Neural cell (in vitro differentiated cells): ENCODE data around the gene KCNQ1OT1. TPM values are rescaled to one million over a fixed set of nuclear protein-coding genes. Genes with fewer than 3 reads are reported as not detected.

Experiments
- H2AFZ ChIP-seq: fragments of 200-600, 300-800 bp; sonication (generic), shearing (Covaris generic); 2 replicates; pipeline ENCODE4 v1.6.0; 2014; ENCODE audit warnings: low read depth, mild to moderate bottlenecking, antibody characterized with exemption, low read length, moderate library complexity
- H3F3A ChIP-seq: fragments of 200-600 bp; shearing (Covaris generic); 2 replicates; pipeline ENCODE4 v1.6.1; 2016; ENCODE audit warnings: mild to moderate bottlenecking, moderate library complexity, mixed read lengths, antibody characterized with exemption, low read length; ENCODE audit not compliant: insufficient read depth, poor library complexity, severe bottlenecking
- H3K27ac ChIP-seq: fragments of 200-600, 300-800 bp; sonication (generic), shearing (Covaris generic); 2 replicates; pipeline ENCODE4 v1.5.1; 2014; ENCODE audit warnings: mild to moderate bottlenecking, low read length, moderate library complexity
- H3K27me3 ChIP-seq: fragments of 300-800, 200-600 bp; sonication (generic), shearing (Covaris generic); 2 replicates; pipeline ENCODE4 v1.6.0; 2014; ENCODE audit warnings: mild to moderate bottlenecking, low read depth, low read length, moderate library complexity; ENCODE audit not compliant: insufficient read depth
- H3K36me3 ChIP-seq: fragments of 300-800, 200-600 bp; sonication (generic), shearing (Covaris generic); 2 replicates; pipeline ENCODE4 v1.5.1; 2014; ENCODE audit warnings: mild to moderate bottlenecking, antibody characterized with exemption, low read length, moderate library complexity; ENCODE audit not compliant: insufficient read depth
- H3K4me2 ChIP-seq: fragments of 300-800, 200-600 bp; sonication (generic), shearing (Covaris generic); 2 replicates; pipeline ENCODE4 v1.6.0; 2014; ENCODE audit warnings: mild to moderate bottlenecking, low read length
- H3K4me3 ChIP-seq: fragments of 300-800, 200-600 bp; sonication (generic), shearing (Covaris generic); 2 replicates; pipeline ENCODE4 v1.5.1; 2014; ENCODE audit warnings: mild to moderate bottlenecking, low read length, moderate library complexity
- H3K79me2 ChIP-seq: fragments of 200-600 bp; shearing (Covaris generic); replicated peaks from 2 replicates; pipeline ENCODE4 v1.6.0; 2014; ENCODE audit warnings: mild to moderate bottlenecking, low read length, moderate library complexity; ENCODE audit not compliant: insufficient read depth
- H3K9ac ChIP-seq: fragments of 300-800, 200-600 bp; sonication (generic), shearing (Covaris generic); 2 replicates; pipeline ENCODE4 v1.6.1; 2016; ENCODE audit warnings: mild to moderate bottlenecking, low read length, mixed read lengths
- H3K9me2 ChIP-seq: fragments of 200-600 bp; shearing (Covaris generic); 2 replicates; pipeline ENCODE4 v1.6.1; 2016; ENCODE audit warnings: mild to moderate bottlenecking, low read length, mixed read lengths; ENCODE audit not compliant: insufficient read depth
- H3K9me3 ChIP-seq: fragments of 200-600, 300-800 bp; sonication (generic), shearing (Covaris generic); 2 replicates; pipeline ENCODE4 v1.6.1; 2016; ENCODE audit warnings: mild to moderate bottlenecking, mixed run types, low read length, moderate library complexity, mixed read lengths
- H4K20me1 ChIP-seq: fragments of 200-600 bp; shearing (Covaris generic); 2 replicates; pipeline ENCODE4 v1.6.1; 2016; ENCODE audit warnings: mild to moderate bottlenecking, mixed run types; ENCODE audit not compliant: insufficient read depth
- CTCF ChIP-seq: fragments of 450-650 bp; IDR thresholded peaks from 2 replicates; pipeline ENCODE4 v1.5.1; 2014; ENCODE audit warnings: antibody characterized with exemption, mild to moderate bottlenecking, moderate library complexity; ENCODE audit not compliant: poor library complexity, severe bottlenecking
- EZH2 ChIP-seq: fragments of 200-600, 300-800 bp; shearing (Covaris generic), sonication (generic); IDR thresholded peaks from 2 replicates; pipeline ENCODE4 v1.6.1; 2014; ENCODE audit warnings: antibody characterized with exemption, low read length, borderline replicate concordance, mild to moderate bottlenecking; ENCODE audit not compliant: insufficient read depth, poor library complexity, severe bottlenecking
- MXI1 ChIP-seq: fragments of 450-650 bp; conservative IDR thresholded peaks from 2 replicates; pipeline ENCODE4 v1.6.1; 2014; ENCODE audit warnings: antibody characterized with exemption, mild to moderate bottlenecking; ENCODE audit not compliant: poor library complexity, severe bottlenecking
- POLR2AphosphoS5 ChIP-seq: IDR thresholded peaks from 2 replicates; pipeline ENCODE4 v1.6.1; 2012
- RAD21 ChIP-seq: fragments of 450-650 bp; conservative IDR thresholded peaks from 2 replicates; pipeline ENCODE4 v1.6.1; 2014; ENCODE audit warnings: antibody characterized with exemption, mild to moderate bottlenecking, moderate library complexity
- REST ChIP-seq: IDR thresholded peaks from 2 replicates; pipeline ENCODE4 v1.6.1; 2012; ENCODE audit warnings: borderline replicate concordance
- SMC3 ChIP-seq: fragments of 450-650 bp; conservative IDR thresholded peaks from 2 replicates; pipeline ENCODE4 v1.6.1; 2014; ENCODE audit warnings: antibody characterized with exemption, mild to moderate bottlenecking, moderate library complexity; ENCODE audit not compliant: poor library complexity
- TAF1 ChIP-seq: IDR thresholded peaks from 2 replicates; pipeline ENCODE4 v1.6.1; 2012; ENCODE audit warnings: low read depth
- polyA plus RNA-seq: library from polyadenylated mRNA; depleted of rRNA; stranded (reverse); fragments of >200 nt; gene quantifications from 2 replicates; pipeline ENCODE4 v1.2.3, GENCODE V29; 2014

Gene KCNQ1OT1
- polyA plus RNA-seq, 1 donor from 2014 or later = 0.12 TPM

- Histone ChIP-seq H3K9me2 (no peaks in the 10 kb centered on the region), H3K27ac (no peak overlapping the region), H3K4me3 (no peak overlapping the region), H3K9ac (no peak overlapping the region), H3F3A (no peaks in the 10 kb centered on the region), H2AFZ (no peak overlapping the region), H4K20me1 (no peaks in the 10 kb centered on the region), H3K79me2 (no peaks in the 10 kb centered on the region), H3K4me2 (no peak overlapping the region), H3K27me3 (no peaks in the 10 kb centered on the region), H3K36me3 (no peaks in the 10 kb centered on the region), H3K9me3 (peaks cover 9% of the 10 kb centered on the region)
- TF ChIP-seq POLR2AphosphoS5 (no peak), CTCF (no peak), RAD21 (no peak), SMC3 (no peak), EZH2 (no peak), REST (no peak), MXI1 (no peak)
Measured at GRCh38 chr11:2656859-2657258, 42.9 kb downstream of the KCNQ1OT1 start.

- H3K36me3 ChIP-seq = no peaks in the 10 kb centered on the region
- H3K4me3 ChIP-seq = no peak overlapping the region
- H3K9ac ChIP-seq = no peak overlapping the region
- no peaks in the 10 kb centered on the region for H3F3A ChIP-seq
- no peak overlapping the region for H3K4me2 ChIP-seq
- no peak overlapping the region for H3K27ac ChIP-seq
- no peaks in the 10 kb centered on the region for H3K27me3 ChIP-seq
- no peak overlapping the region for H2AFZ ChIP-seq
- TF ChIP-seq TAF1 = no peak
- H4K20me1 ChIP-seq = no peaks in the 10 kb centered on the region
- H3K9me2 ChIP-seq = no peaks in the 10 kb centered on the region
- H3K79me2 ChIP-seq = no peaks in the 10 kb centered on the region
- peaks cover 8% of the 10 kb centered on the region for H3K9me3 ChIP-seq
Measured at GRCh38 chr11:2655834-2656622, 43.8 kb downstream of the KCNQ1OT1 start.
